ENCODE measurements around the gene GLIS1. TPM values are rescaled to one million over a fixed set of nuclear protein-coding genes. Genes with fewer than 3 reads are reported as not detected.

Gene GLIS1
- total RNA-seq, 1 experiment from 2014 or later = 1.0 TPM

- no peak for DNase-seq (ENCODE audit: low spot score)
Observed at GRCh38 chr1:53495633-53496345, 243.2 kb downstream of the GLIS1 start.

GRCh38 chr1:53490351-53490750, 248.6 kb downstream of the GLIS1 start:
- no peak for DNase-seq (ENCODE audit: low spot score)

GRCh38 chr1:53486395-53487026, 252.5 kb downstream of the GLIS1 start:
- no peak for DNase-seq (ENCODE audit: low spot score)

- DNase-seq (ENCODE audit: low spot score) = peak; percentile 77
Observed at GRCh38 chr1:53485478-53486394, 253.2 kb downstream of the GLIS1 start.

GRCh38 chr1:53484705-53485477, 254.1 kb downstream of the GLIS1 start:
- DNase-seq (ENCODE audit: low spot score) = no peak

GRCh38 chr1:53483656-53484055, 255.3 kb downstream of the GLIS1 start:
- no peak for DNase-seq (ENCODE audit: low spot score)

GRCh38 chr1:53483170-53483569, 255.8 kb downstream of the GLIS1 start:
- DNase-seq (ENCODE audit: low spot score) = no peak

GRCh38 chr1:53482441-53483153, 256.4 kb downstream of the GLIS1 start:
- no peak for DNase-seq (ENCODE audit: low spot score)

GRCh38 chr1:53481456-53481855, 257.5 kb downstream of the GLIS1 start:
- no peak for DNase-seq (ENCODE audit: low spot score)

- DNase-seq (ENCODE audit: low spot score) = no peak
Observed at GRCh38 chr1:53480678-53481077, 258.3 kb downstream of the GLIS1 start.

GRCh38 chr1:53478502-53478818, 260.5 kb downstream of the GLIS1 start:
- DNase-seq (ENCODE audit: low spot score) = no peak

- DNase-seq (ENCODE audit: low spot score) = no peak
Observed at GRCh38 chr1:53477651-53478501, 261.1 kb downstream of the GLIS1 start.

GRCh38 chr1:53476579-53476978, 262.4 kb downstream of the GLIS1 start:
- DNase-seq (ENCODE audit: low spot score) = no peak

- DNase-seq (ENCODE audit: low spot score) = no peak
Observed at GRCh38 chr1:53475664-53476063, 263.3 kb downstream of the GLIS1 start.

GRCh38 chr1:53473463-53473862, 265.5 kb downstream of the GLIS1 start:
- no peak for DNase-seq (ENCODE audit: low spot score)

GRCh38 chr1:53471000-53471399, 268.0 kb downstream of the GLIS1 start:
- no peak for DNase-seq (ENCODE audit: low spot score)

GRCh38 chr1:53470584-53470983, 268.4 kb downstream of the GLIS1 start:
- DNase-seq (ENCODE audit: low spot score) = no peak

- DNase-seq (ENCODE audit: low spot score) = peak; percentile 47
Observed at GRCh38 chr1:53470155-53470554, 268.8 kb downstream of the GLIS1 start.

GRCh38 chr1:53469373-53469772, 269.6 kb downstream of the GLIS1 start:
- DNase-seq (ENCODE audit: low spot score) = no peak

- no peak for DNase-seq (ENCODE audit: low spot score)
Observed at GRCh38 chr1:53468374-53468773, 270.6 kb downstream of the GLIS1 start.

Data from H4 (cell line).